Parathyroid adenoma (tissue), 2 donors: ENCODE data around the gene PBXIP1.
A peak's percentile ranks its signal among the peaks of the same experiment; 100 is the strongest.

Experiments
- H2AFZ ChIP-seq: fragments of 300-600 bp; sonication (generic); one replicate; pipeline ENCODE4 v1.7.0; 2017; ENCODE audit warnings: antibody characterized with exemption, mild to moderate bottlenecking
- H3K27ac ChIP-seq: fragments of 300-600 bp; sonication (generic); one replicate; pipeline ENCODE4 v1.7.0; 2017
- H3K27me3 ChIP-seq: fragments of 300-600 bp; sonication (generic); one replicate; pipeline ENCODE4 v1.7.0; 2017; ENCODE audit warnings: low read length; ENCODE audit not compliant: control insufficient read depth, insufficient read depth
- H3K36me3 ChIP-seq: fragments of 300-600 bp; sonication (generic); one replicate; pipeline ENCODE4 v1.7.0; 2017; ENCODE audit warnings: low read length; ENCODE audit not compliant: control insufficient read depth, insufficient read depth
- H3K4me1 ChIP-seq: fragments of 300-600 bp; sonication (generic); one replicate; pipeline ENCODE4 v1.7.0; 2017; ENCODE audit warnings: control low read depth
- H3K4me2 ChIP-seq: fragments of 300-600 bp; sonication (generic); one replicate; pipeline ENCODE4 v1.7.0; 2017; ENCODE audit warnings: low read length
- H3K4me3 ChIP-seq: fragments of 300-600 bp; sonication (generic); one replicate; pipeline ENCODE4 v1.7.0; 2017; ENCODE audit warnings: low read depth, low read length
- H3K79me2 ChIP-seq: fragments of 300-600 bp; sonication (generic); one replicate; pipeline ENCODE4 v1.7.0; 2017; ENCODE audit warnings: control low read depth
- H3K9ac ChIP-seq: fragments of 300-600 bp; sonication (generic); one replicate; pipeline ENCODE4 v1.7.0; 2017; ENCODE audit warnings: mild to moderate bottlenecking
- H3K9me3 ChIP-seq: fragments of 300-600 bp; sonication (generic); one replicate; pipeline ENCODE4 v1.7.0; 2017; ENCODE audit warnings: low read length; ENCODE audit not compliant: control insufficient read depth
- TF ChIP-seq, protein P1 (sequence below): fragments of 300-600 bp; sonication (generic); IDR thresholded peaks from one replicate; pipeline ENCODE4 v1.7.0; 2017; ENCODE audit warnings: antibody characterized with exemption, mild to moderate bottlenecking
- donor health status: primary hyperparathyroidism.

Gene PBXIP1

DNA sequence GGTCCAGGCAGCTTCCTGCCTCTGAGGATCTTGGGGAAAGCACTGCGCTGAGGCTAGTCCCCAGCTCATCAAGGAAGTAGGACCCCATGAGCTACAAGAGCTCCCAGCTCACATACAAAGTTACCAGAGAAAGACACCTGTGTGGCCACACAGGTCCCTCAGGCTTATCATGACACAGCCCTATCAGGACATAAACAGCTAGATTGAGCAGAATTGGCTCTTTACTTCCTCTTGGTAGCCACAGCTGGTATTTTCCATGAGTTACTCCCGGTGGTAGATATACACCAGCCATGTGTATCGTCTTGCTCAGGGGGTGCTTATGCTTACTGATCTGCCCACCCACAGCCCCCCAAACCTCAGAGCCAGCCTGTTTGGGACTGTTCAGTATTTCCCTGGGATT, 38.7 kb upstream of the PBXIP1 start:
- Histone ChIP-seq H3K4me3 (no peak overlapping the region), H3K4me2 (no peak overlapping the region), H3K27me3 (no peaks in the 10 kb centered on the region), H3K79me2 (no peaks in the 10 kb centered on the region), H3K9me3 (no peaks in the 10 kb centered on the region), H3K36me3 (no peaks in the 10 kb centered on the region), H3K27ac (no peak overlapping the region), H3K9ac (no peak overlapping the region), H2AFZ (no peak overlapping the region), H3K4me1 (no peaks in the 10 kb centered on the region)
- TF ChIP-seq, protein P1, sequence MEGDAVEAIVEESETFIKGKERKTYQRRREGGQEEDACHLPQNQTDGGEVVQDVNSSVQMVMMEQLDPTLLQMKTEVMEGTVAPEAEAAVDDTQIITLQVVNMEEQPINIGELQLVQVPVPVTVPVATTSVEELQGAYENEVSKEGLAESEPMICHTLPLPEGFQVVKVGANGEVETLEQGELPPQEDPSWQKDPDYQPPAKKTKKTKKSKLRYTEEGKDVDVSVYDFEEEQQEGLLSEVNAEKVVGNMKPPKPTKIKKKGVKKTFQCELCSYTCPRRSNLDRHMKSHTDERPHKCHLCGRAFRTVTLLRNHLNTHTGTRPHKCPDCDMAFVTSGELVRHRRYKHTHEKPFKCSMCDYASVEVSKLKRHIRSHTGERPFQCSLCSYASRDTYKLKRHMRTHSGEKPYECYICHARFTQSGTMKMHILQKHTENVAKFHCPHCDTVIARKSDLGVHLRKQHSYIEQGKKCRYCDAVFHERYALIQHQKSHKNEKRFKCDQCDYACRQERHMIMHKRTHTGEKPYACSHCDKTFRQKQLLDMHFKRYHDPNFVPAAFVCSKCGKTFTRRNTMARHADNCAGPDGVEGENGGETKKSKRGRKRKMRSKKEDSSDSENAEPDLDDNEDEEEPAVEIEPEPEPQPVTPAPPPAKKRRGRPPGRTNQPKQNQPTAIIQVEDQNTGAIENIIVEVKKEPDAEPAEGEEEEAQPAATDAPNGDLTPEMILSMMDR: no peak

DNA sequence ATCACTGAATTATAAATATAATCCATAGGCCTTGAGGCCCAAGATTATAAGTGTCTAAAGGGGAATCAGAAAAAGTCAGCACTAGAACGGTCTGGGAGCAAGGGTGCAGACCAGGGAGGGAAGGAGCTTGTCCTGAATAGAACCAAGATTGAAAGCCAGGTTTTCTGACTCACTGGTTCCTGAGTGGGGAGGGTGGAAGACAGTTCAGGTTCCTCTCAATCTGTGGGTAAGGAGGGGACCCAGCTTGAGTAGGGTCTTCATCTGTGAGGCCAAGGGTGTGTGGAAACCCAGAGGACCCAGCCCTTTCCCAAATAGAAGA, 38.3 kb upstream of the PBXIP1 start:
- TF ChIP-seq, protein P1: no peak
- no peak overlapping the region for H2AFZ ChIP-seq
- H3K36me3 ChIP-seq: no peaks in the 10 kb centered on the region
- H3K79me2 ChIP-seq: no peaks in the 10 kb centered on the region
- no peak overlapping the region for H3K27ac ChIP-seq
- no peaks in the 10 kb centered on the region for H3K9me3 ChIP-seq
- H3K4me1 ChIP-seq: no peaks in the 10 kb centered on the region
- H3K9ac ChIP-seq: no peak overlapping the region
- H3K4me2 ChIP-seq: no peak overlapping the region
- H3K4me3 ChIP-seq: no peak overlapping the region
- no peaks in the 10 kb centered on the region for H3K27me3 ChIP-seq

DNA sequence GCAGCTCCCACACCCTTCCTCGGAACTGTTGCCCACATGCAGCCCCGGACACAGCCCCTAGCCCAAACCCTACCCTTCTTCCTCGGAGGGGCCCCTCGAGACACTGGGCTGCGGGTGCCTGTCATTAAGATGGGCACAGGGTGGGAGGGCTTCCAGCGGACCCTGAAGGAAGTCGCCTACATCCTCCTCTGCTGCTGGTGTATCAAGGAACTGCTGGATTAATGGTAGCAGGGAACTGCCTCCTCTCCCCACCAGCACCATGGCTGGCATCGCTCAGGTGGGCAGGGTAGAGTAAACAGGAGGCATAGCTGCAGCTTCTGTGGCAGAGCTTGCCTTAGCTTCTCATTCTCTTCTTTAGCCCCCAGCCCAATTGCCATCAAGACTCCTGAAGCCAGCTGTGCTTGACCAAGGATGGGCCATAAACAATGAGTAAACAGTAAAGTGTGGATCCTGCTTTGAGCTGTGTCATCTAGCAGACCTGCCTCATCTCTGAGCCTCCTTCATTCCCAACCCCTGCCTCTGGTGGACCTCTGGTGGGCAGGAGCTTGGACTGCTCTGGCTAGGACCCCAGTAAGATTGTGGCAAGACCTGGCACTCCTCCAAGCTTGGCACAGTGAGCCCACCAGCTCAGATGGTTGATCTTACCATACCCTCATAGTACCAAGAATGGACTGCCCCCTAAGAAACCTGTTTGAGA, 37.8 kb upstream of the PBXIP1 start, which contains the start of gene LENEP:
Gene LENEP (plus strand): TSS at position 15 of the 697 bp plus-strand sequence. CDS start 22 bp downstream, at position 37.
- Histone ChIP-seq H3K4me2 (no peak within 1 kb of the TSS), H3K4me3 (no peak within 1 kb of the TSS), H3K4me1 (no peaks in the 10 kb centered on the region), H3K36me3 (no peaks in the 10 kb centered on the region), H3K9ac (no peak within 1 kb of the TSS), H3K27ac (no peak within 1 kb of the TSS), H3K79me2 (no peaks in the 10 kb centered on the region), H3K9me3 (no peaks in the 10 kb centered on the region), H3K27me3 (no peaks in the 10 kb centered on the region), H2AFZ (no peak within 1 kb of the TSS)
- TF ChIP-seq, protein P1: no peak

GRCh38 chr1:154992721-154993571, 37.0 kb upstream of the PBXIP1 start:
- TF ChIP-seq, protein P1: peak; percentile 14
- Histone ChIP-seq H2AFZ (no peak overlapping the region), H3K27me3 (no peaks in the 10 kb centered on the region), H3K4me1 (no peaks in the 10 kb centered on the region), H3K36me3 (no peaks in the 10 kb centered on the region), H3K9ac (no peak overlapping the region), H3K27ac (no peak overlapping the region), H3K4me3 (no peak overlapping the region), H3K4me2 (no peak overlapping the region), H3K9me3 (no peaks in the 10 kb centered on the region), H3K79me2 (no peaks in the 10 kb centered on the region)
